HepG2 (cell line): ENCODE data around the gene TDP2. TPM values are rescaled to one million over a fixed set of nuclear protein-coding genes. Genes with fewer than 3 reads are reported as not detected.

Experiments
- ATAC-seq: fragments of 200-7000 bp; cut with Tn5 transposase; 3 replicates; pipeline ENCODE4 v1.9.1; 2020; ENCODE audit warnings: mild to moderate bottlenecking, moderate library complexity
- BruUV-seq: library from RNA; stranded (reverse); fragments of 400-500 nt; replicated peaks from 2 replicates; lab custom pipeline; 2021; lab: Mats Ljungman, UMichigan
- CTCF ChIA-PET: fragments of 300-600 bp; formaldehyde crosslinking; extraction: SDS; loops from one replicate; lab custom pipeline; 2021; ENCODE audit warnings: low total read pairs, inconsistent platforms, low intra/inter-chr PET ratio; lab: Yijun Ruan, JAX
- POLR2A ChIA-PET: fragments of 350-600 bp; sonication (Branson Sonifier 250); formaldehyde crosslinking; loops from one replicate; lab custom pipeline; 2020; ENCODE audit warnings: antibody characterized with exemption, inconsistent platforms; lab: Yijun Ruan, JAX
- DNase-seq: peaks from one replicate; pipeline ENCODE4 v3.0.0-alpha.2; 2015; ENCODE audit warnings: low spot score
- FAIRE-seq: peaks from 3 replicates; lab custom pipeline; 2011; peaks lifted over from hg19 to GRCh38; lab: Jason Lieb, UNC
- H2AFZ ChIP-seq: one replicate; pipeline ENCODE4 v1.6.1; 2011; ENCODE audit warnings: low read length, inconsistent platforms
- H3K27ac ChIP-seq: fragments of 300-600 bp; 3 replicates; pipeline ENCODE4 v1.8.0; 2011; ENCODE audit warnings: mixed run types, mild to moderate bottlenecking, mixed read lengths, low read length, inconsistent platforms; ENCODE audit not compliant: insufficient read depth; ENCODE audit errors: extremely low read length
- H3K27me3 ChIP-seq, 2 experiments: fragments of 200-600 bp in 1 of 2; 2 replicates in 1 of 2; 3 replicates in 1 of 2; pipeline versions ENCODE4 v1.6.0 to v1.8.0; 2011; ENCODE audit warnings: low read length in 2 of 2, mild to moderate bottlenecking in 2 of 2, moderate library complexity in 2 of 2, inconsistent platforms in 1 of 2; ENCODE audit not compliant: insufficient read depth in 2 of 2, control insufficient read depth in 1 of 2
- H3K36me3 ChIP-seq, 2 experiments: fragments of 200-600 bp in 1 of 2; replicated peaks in 1 of 2; 2 replicates in 1 of 2; 3 replicates in 1 of 2; pipeline versions ENCODE4 v1.5.1 to v1.8.0; 2011; ENCODE audit warnings: low read length in 2 of 2, inconsistent platforms in 1 of 2; ENCODE audit not compliant: insufficient read depth in 2 of 2, control insufficient read depth in 1 of 2
- H3K4me1 ChIP-seq: 2 replicates; pipeline ENCODE4 v1.5.1; 2012; ENCODE audit warnings: low read length, inconsistent platforms; ENCODE audit not compliant: insufficient read depth
- H3K4me2 ChIP-seq: 2 replicates; pipeline ENCODE4 v1.6.0; 2011; ENCODE audit warnings: low read depth, low read length, inconsistent platforms
- H3K4me3 ChIP-seq, 3 experiments: fragments of 200-600 bp in 1 of 3; sonication (generic), shearing (Covaris generic) in 1 of 3; replicated peaks in 1 of 3; 2 replicates each; pipeline ENCODE4 v1.5.1; 2011 to 2016; ENCODE audit warnings: low read length in 3 of 3, inconsistent platforms in 2 of 3, low read depth in 2 of 3, mild to moderate bottlenecking in 2 of 3, control low read depth in 1 of 3, mixed read lengths in 1 of 3; ENCODE audit not compliant: insufficient read depth in 1 of 3
- H3K79me2 ChIP-seq: one replicate; pipeline ENCODE4 v1.6.1; 2011; ENCODE audit warnings: low read length, inconsistent platforms; ENCODE audit not compliant: insufficient read depth
- H3K9ac ChIP-seq: 2 replicates; pipeline ENCODE4 v1.6.0; 2011; ENCODE audit warnings: mild to moderate bottlenecking, low read depth, low read length, inconsistent platforms; ENCODE audit not compliant: insufficient read depth
- H3K9me3 ChIP-seq: 2 replicates; pipeline ENCODE4 v1.5.1; 2012; ENCODE audit warnings: mild to moderate bottlenecking, low read length
- H4K20me1 ChIP-seq: 2 replicates; pipeline ENCODE4 v1.6.0; 2011; ENCODE audit warnings: inconsistent platforms, mild to moderate bottlenecking, low read length, moderate library complexity; ENCODE audit not compliant: insufficient read depth
- CBFB ChIP-seq: sonication (generic); formaldehyde crosslinking; IDR thresholded peaks from 2 replicates; pipeline ENCODE4 v1.4.0; 2020; ENCODE audit warnings: missing genetic modification reagents
- IRX3 ChIP-seq: sonication (generic); formaldehyde crosslinking; IDR thresholded peaks from 2 replicates; pipeline ENCODE4 v1.8.1; 2023; ENCODE audit warnings: mild to moderate bottlenecking, low read depth, missing genetic modification reagents, borderline replicate concordance
- MLLT10 ChIP-seq: sonication (generic); formaldehyde crosslinking; IDR thresholded peaks from 2 replicates; pipeline ENCODE4 v1.4.0; 2020; ENCODE audit warnings: missing genetic modification reagents
- POLR2AphosphoS2 ChIP-seq: IDR thresholded peaks from 2 replicates; pipeline ENCODE4 v1.6.1; 2011; ENCODE audit warnings: low read depth, low read length, improper control_type of control experiment
- SP1 ChIP-seq, 2 experiments: fragments of 450-650 bp in 1 of 2; sonication (generic) in 1 of 2; formaldehyde crosslinking in 1 of 2; IDR thresholded peaks; 2 replicates each; pipeline versions ENCODE4 v1.4.0 to v1.6.1; 2016 to 2020; ENCODE audit warnings: missing genetic modification reagents in 1 of 2
- SP4 ChIP-seq: sonication (generic); formaldehyde crosslinking; IDR thresholded peaks from 2 replicates; pipeline ENCODE4 v1.8.1; 2023; ENCODE audit warnings: mild to moderate bottlenecking, missing genetic modification reagents
- TCF7L2 ChIP-seq: IDR thresholded peaks from 2 replicates; pipeline ENCODE4 v1.6.1; 2011; ENCODE audit warnings: mild to moderate bottlenecking, low read depth, low read length, moderate library complexity
- ZBTB7A ChIP-seq: sonication (generic); formaldehyde crosslinking; IDR thresholded peaks from 2 replicates; pipeline ENCODE4 v1.8.0; 2022; ENCODE audit warnings: mild to moderate bottlenecking, missing genetic modification reagents
- ZNF207 ChIP-seq: fragments of 450-650 bp; IDR thresholded peaks from 2 replicates; pipeline ENCODE4 v1.6.1; 2016; ENCODE audit warnings: antibody characterized with exemption, borderline replicate concordance
- ZNF224 ChIP-seq: sonication (generic); formaldehyde crosslinking; IDR thresholded peaks from 2 replicates; pipeline ENCODE4 v1.5.0; 2020; ENCODE audit warnings: mild to moderate bottlenecking, missing genetic modification reagents
- WGBS: methylation state at CpG from one replicate; pipeline ENCODE4 v1.1.6; 2017; ENCODE audit warnings: low lambda C conversion rate; 5-methylcytosine and 5-hydroxymethylcytosine counted together
- in situ Hi-C: cut with HindIII; loops from 2 replicates; pipeline ENCODE4 v1.10.0; 2017; ENCODE audit warnings: low pct_unique_long_range_greater_than_20kb; ENCODE audit not compliant: extremely low pct_ligation_motif_present
- intact Hi-C: fragments of 100-400 bp; cut with micrococcal nuclease; formaldehyde crosslinking; loops from one replicate; pipeline ENCODE4 v1.10.0; 2022; ENCODE audit not compliant: unreplicated experiment
- polyA plus RNA-seq, 8 experiments: library from polyadenylated mRNA; depleted of rRNA in 3 of 8; stranded (reverse) in 7 of 8; unstranded in 1 of 8; fragments of >200 nt; fragmentation: Illumina TruSeq in 4 of 8; extraction: Trizol in 4 of 8; gene quantifications; 2 replicates each; pipeline versions ENCODE4 v1.2.1 to v1.2.3, GENCODE V29; 2011 to 2016; ENCODE audit warnings: low read depth in 4 of 8, missing spikeins in 1 of 8, mixed read lengths in 1 of 8; ENCODE audit not compliant: insufficient read depth in 1 of 8
- total RNA-seq, 5 experiments: library from RNA; depleted of rRNA; stranded (reverse); fragments of >200 nt; fragmentation: Illumina TruSeq; extraction: Trizol; gene quantifications; 2 replicates each; pipeline ENCODE4 v1.2.3, GENCODE V29; 2016; ENCODE audit warnings: low read depth in 1 of 5
- TF ChIP-seq, protein P1 (sequence below), 2 experiments: sonication (generic) in 1 of 2; formaldehyde crosslinking in 1 of 2; IDR thresholded peaks; 2 replicates each; pipeline versions ENCODE4 v1.4.0 to v1.6.1; 2018 to 2020; ENCODE audit warnings: missing genetic modification reagents in 2 of 2, borderline replicate concordance in 1 of 2, low read depth in 1 of 2, mild to moderate bottlenecking in 1 of 2, missing biosample characterization in 1 of 2

The TDP2 gene
- total and polyA plus RNA-seq, 2 of the 13 experiments (the other 11 are each of a cell fraction or from before 2014, with no cell fraction given): 30.5 to 42.6 TPM

DNA sequence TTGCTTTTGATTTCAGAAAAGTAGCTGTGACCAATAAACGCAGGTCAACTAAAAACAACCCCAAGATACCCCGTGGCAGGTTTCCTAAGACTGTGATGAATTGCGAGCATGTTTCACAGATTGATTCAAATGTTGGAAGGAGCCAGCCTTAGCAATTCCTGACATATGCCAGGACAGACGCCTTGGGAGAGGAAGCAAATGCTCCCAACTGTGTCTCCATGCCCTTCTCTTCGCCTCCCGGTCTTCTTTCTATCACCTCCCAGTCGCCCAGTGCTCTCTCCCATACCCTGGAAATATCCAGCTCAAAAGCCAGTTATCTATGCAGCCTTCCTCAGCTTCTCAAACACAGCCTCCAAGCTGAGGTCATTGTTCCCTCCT, 52.7 kb downstream of the TDP2 start:
- ChIA-PET CTCF (no interaction called here), POLR2A (no interaction called here)
- Histone ChIP-seq H4K20me1 (no peaks in the 10 kb centered on the region), H3K4me2 (no peak overlapping the region), H3K4me1 (no peaks in the 10 kb centered on the region), H2AFZ (no peak overlapping the region), H3K27me3 (peaks cover 0 to 11% of the 10 kb centered on the region in 2 experiments; a peak in 3 of 5 replicates), H3K4me3 (no peak overlapping the region), H3K9ac (no peak overlapping the region), H3K27ac (no peak overlapping the region), H3K9me3 (no peaks in the 10 kb centered on the region), H3K79me2 (no peaks in the 10 kb centered on the region), H3K36me3 (no peaks in the 10 kb centered on the region)
- DNase-seq (no peak), ATAC-seq (no peak), FAIRE-seq (no peak)
- intact Hi-C loops (no loop called here), in situ Hi-C loops (no loop called here)
- TF ChIP-seq SP4 (CRISPR knock-in tag): no peak
- no peak for TF ChIP-seq ZBTB7A
- TF ChIP-seq MLLT10 (CRISPR knock-in tag): no peak
- no peak for TF ChIP-seq ZNF207
- TF ChIP-seq CBFB (CRISPR knock-in tag): no peak
- no peak for TF ChIP-seq ZNF224 (CRISPR knock-in tag)
- no TSS peak for BruUV-seq
- WGBS: 17% methylated on average over 7 of the region's 7 CpGs

DNA sequence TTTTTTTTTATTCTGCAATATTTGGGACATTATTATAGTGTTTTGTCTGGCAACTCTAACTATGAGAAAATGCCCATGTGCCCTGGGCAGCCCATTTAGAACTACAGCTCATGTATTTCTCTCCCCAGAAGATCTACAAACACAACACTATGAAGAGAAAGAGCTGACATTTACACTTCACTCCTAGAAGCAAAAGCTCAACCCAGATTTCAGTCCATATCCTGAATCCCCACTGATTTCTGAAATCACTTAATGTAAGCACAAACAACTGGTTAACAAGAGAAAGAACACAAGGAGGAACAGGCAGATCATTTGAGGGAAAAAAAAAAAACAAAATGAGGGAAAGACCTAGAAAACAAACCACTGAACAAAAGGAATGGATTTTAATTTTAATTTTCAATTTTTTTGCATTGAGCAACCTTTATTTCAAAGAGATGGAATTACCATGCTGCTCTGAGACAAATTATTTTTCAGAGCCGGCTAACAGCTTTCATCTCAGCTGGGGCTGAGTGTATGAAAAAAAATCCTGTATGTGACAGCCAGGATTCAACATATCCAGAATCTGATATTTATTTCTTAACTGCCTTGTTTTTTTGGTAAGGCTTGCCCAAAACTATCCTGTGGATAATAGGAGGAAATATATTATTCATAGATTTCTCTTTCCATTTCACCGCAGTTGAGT, 53.2 kb downstream of the TDP2 start:
- no peak for TF ChIP-seq POLR2AphosphoS2
- TF ChIP-seq SP1 (IDR thresholded peaks at IDR 0.05): no peak
- TF ChIP-seq SP1 (CRISPR knock-in tag; IDR thresholded peaks at IDR 0.05): no peak
- TF ChIP-seq, protein P1, sequence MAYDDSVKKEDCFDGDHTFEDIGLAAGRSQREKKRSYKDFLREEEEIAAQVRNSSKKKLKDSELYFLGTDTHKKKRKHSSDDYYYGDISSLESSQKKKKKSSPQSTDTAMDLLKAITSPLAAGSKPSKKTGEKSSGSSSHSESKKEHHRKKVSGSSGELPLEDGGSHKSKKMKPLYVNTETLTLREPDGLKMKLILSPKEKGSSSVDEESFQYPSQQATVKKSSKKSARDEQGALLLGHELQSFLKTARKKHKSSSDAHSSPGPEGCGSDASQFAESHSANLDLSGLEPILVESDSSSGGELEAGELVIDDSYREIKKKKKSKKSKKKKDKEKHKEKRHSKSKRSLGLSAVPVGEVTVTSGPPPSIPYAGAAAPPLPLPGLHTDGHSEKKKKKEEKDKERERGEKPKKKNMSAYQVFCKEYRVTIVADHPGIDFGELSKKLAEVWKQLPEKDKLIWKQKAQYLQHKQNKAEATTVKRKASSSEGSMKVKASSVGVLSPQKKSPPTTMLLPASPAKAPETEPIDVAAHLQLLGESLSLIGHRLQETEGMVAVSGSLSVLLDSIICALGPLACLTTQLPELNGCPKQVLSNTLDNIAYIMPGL (CRISPR knock-in tag; IDR thresholded peaks at IDR 0.05; ENCODE audit: borderline replicate concordance in 1 of 2, low read depth in 1 of 2): no peak
- no peak for TF ChIP-seq IRX3 (CRISPR knock-in tag)
- no peak for TF ChIP-seq TCF7L2
- WGBS: 34% methylated on average over 2 of the region's 2 CpGs
- no peaks in the 10 kb centered on the region for H3K79me2 ChIP-seq
- no peak overlapping the region for H3K27ac ChIP-seq
- H3K4me3 ChIP-seq: no peak overlapping the region
- H3K4me1 ChIP-seq: no peaks in the 10 kb centered on the region
- in situ Hi-C loops: no loop called here
- peaks cover 0 to 7% of the 10 kb centered on the region in 2 experiments; a peak in 2 of 5 replicates for H3K27me3 ChIP-seq
- ChIA-PET CTCF (no interaction called here), POLR2A (no interaction called here)
- FAIRE-seq (no peak), ATAC-seq (no peak), DNase-seq (no peak)
- no peaks in the 10 kb centered on the region for H3K36me3 ChIP-seq
- intact Hi-C loops: no loop called here
- H3K9me3 ChIP-seq: no peaks in the 10 kb centered on the region
- H3K4me2 ChIP-seq: no peak overlapping the region
- no TSS peak for BruUV-seq
- H2AFZ ChIP-seq: no peak overlapping the region
- no peak overlapping the region for H3K9ac ChIP-seq
- no peaks in the 10 kb centered on the region for H4K20me1 ChIP-seq
